Esophagus muscularis mucosa (tissue), 4 donors: ENCODE measurements around the gene POLDIP3. TPM values are rescaled to one million over a fixed set of nuclear protein-coding genes. Genes with fewer than 3 reads are reported as not detected.

Source experiments
- DNase-seq: peaks from one replicate; pipeline ENCODE4 v3.0.0-alpha.2; 2017; ENCODE audit errors: extremely low spot score
- H3K27ac ChIP-seq, 4 donors: fragments of 200-600 bp; sonication (generic); replicated peaks in 1 of 4; 1 replicate in 3 of 4; 2 replicates in 1 of 4; pipeline ENCODE4 v1.5.1; 2016 to 2019; ENCODE audit warnings: mild to moderate bottlenecking in 1 of 4
- H3K27me3 ChIP-seq, 4 donors: fragments of 200-600 bp; sonication (generic); one replicate each; pipeline versions ENCODE4 v1.5.1 to v1.6.0; 2016 to 2019
- H3K36me3 ChIP-seq, 4 donors: fragments of 200-600 bp; sonication (generic); one replicate each; pipeline ENCODE4 v1.5.1; 2016 to 2019
- H3K4me1 ChIP-seq, 4 donors: fragments of 200-600 bp; sonication (generic); one replicate each; pipeline ENCODE4 v1.5.1; 2016 to 2019
- H3K4me3 ChIP-seq, 4 donors: fragments of 200-600 bp; sonication (generic); 1 replicate in 2 of 4; 2 replicates in 2 of 4; pipeline ENCODE4 v1.5.1; 2016 to 2019; ENCODE audit warnings: mild to moderate bottlenecking in 4 of 4, moderate library complexity in 1 of 4
- H3K9me3 ChIP-seq, 4 donors: fragments of 200-600 bp; sonication (generic); 1 replicate in 3 of 4; 2 replicates in 1 of 4; pipeline ENCODE4 v1.5.1; 2016 to 2019
- CTCF ChIP-seq, 3 experiments: fragments of 200-600 bp in 2 of 3; fragments of 450-650 bp in 1 of 3; sonication (generic) in 2 of 3; IDR thresholded peaks; one replicate each; pipeline ENCODE4 v1.5.1; 2017 to 2019; ENCODE audit warnings: antibody characterized with exemption in 3 of 3, mild to moderate bottlenecking in 2 of 3, moderate library complexity in 1 of 3
- EP300 ChIP-seq: sonication (generic); formaldehyde crosslinking; IDR thresholded peaks from one replicate; pipeline ENCODE4 v1.6.1; 2017; ENCODE audit warnings: antibody characterized with exemption
- POLR2A ChIP-seq: fragments of 450-650 bp; IDR thresholded peaks from one replicate; pipeline ENCODE4 v1.6.1; 2017; ENCODE audit warnings: antibody characterized with exemption, moderate library complexity, mild to moderate bottlenecking, low read depth
- POLR2AphosphoS5 ChIP-seq, 2 donors: sonication (generic); formaldehyde crosslinking; IDR thresholded peaks; one replicate each; pipeline ENCODE4 v1.6.1; 2017; ENCODE audit warnings: antibody characterized with exemption in 2 of 2
- WGBS: methylation state at CpG from one replicate; pipeline ENCODE4 v1.1.5; 2018; 5-methylcytosine and 5-hydroxymethylcytosine counted together
- intact Hi-C: fragments of 100-400 bp; cut with DNase I; formaldehyde crosslinking; loops from one replicate; pipeline ENCODE4 v1.15.1; 2023
- total RNA-seq, 4 donors: library from RNA; depleted of rRNA; stranded (reverse); fragments of >200 nt; gene quantifications; one replicate each; pipeline versions ENCODE4 v1.1.0 to v1.2.1, GENCODE V29; 2016

Gene POLDIP3
- total RNA-seq, 4 donors from 2014 or later: 30.6 to 47.6 (median 39.6) TPM

DNA sequence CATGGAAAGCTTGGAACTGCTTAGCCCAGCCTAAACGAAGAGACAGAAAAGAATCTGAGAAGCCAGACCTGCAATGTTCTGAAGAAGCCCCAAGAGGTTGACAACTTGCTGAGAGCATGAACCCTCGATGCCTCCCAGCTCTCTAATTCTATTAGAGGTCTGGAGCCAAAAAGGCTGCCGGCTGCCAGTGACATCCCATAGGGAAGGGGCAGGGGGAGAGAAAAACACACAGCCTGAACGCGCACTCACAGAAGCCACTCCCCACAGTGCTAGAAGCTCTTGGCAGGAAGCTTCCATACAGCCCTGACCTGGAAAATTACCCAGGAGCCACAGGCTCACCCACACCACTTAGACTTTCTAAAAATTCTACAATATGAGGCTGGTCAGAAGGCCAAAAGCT, 18.3 kb downstream of the POLDIP3 start:
- 62% methylated on average over 5 of the region's 5 CpGs for WGBS
- H3K36me3 ChIP-seq: peaks cover 67 to 100% (median 99%) of the 10 kb centered on the region in 4 donors
- H3K4me1 ChIP-seq: peaks cover 0 to 28% (median 21%) of the 10 kb centered on the region in 4 donors
- H3K4me3 ChIP-seq: no peak overlapping the region
- no peak for DNase-seq
- intact Hi-C loops: no loop called here
- no peaks in the 10 kb centered on the region for H3K27me3 ChIP-seq
- no peaks in the 10 kb centered on the region for H3K9me3 ChIP-seq
- peak overlapping the region in 2 of 4 donors; percentile 37 to 46 for H3K27ac ChIP-seq
- TF ChIP-seq CTCF (IDR thresholded peaks at IDR 0.05): no peak

- WGBS: 86% methylated on average over 2 of the region's 3 CpGs
- Histone ChIP-seq H3K27me3 (no peaks in the 10 kb centered on the region), H3K4me3 (no peak overlapping the region), H3K27ac (peak overlapping the region in 1 of 4 donors; percentile 37), H3K36me3 (peaks cover 61 to 100% (median 98%) of the 10 kb centered on the region in 4 donors), H3K4me1 (peaks cover 0 to 28% (median 21%) of the 10 kb centered on the region in 4 donors), H3K9me3 (no peaks in the 10 kb centered on the region)
- intact Hi-C loops: no loop called here
- no peak for DNase-seq
- TF ChIP-seq POLR2AphosphoS5 (IDR thresholded peaks at IDR 0.05): no peak
- TF ChIP-seq CTCF (IDR thresholded peaks at IDR 0.05): no peak
- TF ChIP-seq POLR2A: no peak
Measured at GRCh38 chr22:42595434-42595833, 19.2 kb downstream of the POLDIP3 start.

- 96% methylated on average over 7 of the region's 12 CpGs for WGBS
- intact Hi-C loops: no loop called here
- no peak overlapping the region for H3K4me3 ChIP-seq
Measured at GRCh38 chr22:42591987-42592386, 22.7 kb downstream of the POLDIP3 start.

GRCh38 chr22:42587588-42588175, 27.0 kb downstream of the POLDIP3 start:
- TF ChIP-seq POLR2A (no peak), EP300 (no peak)
- no peak for DNase-seq
- peaks cover 50 to 100% (median 89%) of the 10 kb centered on the region in 4 donors for H3K36me3 ChIP-seq
- 72% methylated on average over 5 of the region's 5 CpGs for WGBS
- no peaks in the 10 kb centered on the region for H3K27me3 ChIP-seq
- intact Hi-C loops: no loop called here
- H3K4me3 ChIP-seq: no peak overlapping the region
- no peak overlapping the region for H3K27ac ChIP-seq
- no peaks in the 10 kb centered on the region for H3K9me3 ChIP-seq
- H3K4me1 ChIP-seq: peaks cover 0 to 6% (median 2%) of the 10 kb centered on the region in 4 donors

More at GRCh38 chr22:42591987-42592386, 22.7 kb downstream of the POLDIP3 start:
- no peaks in the 10 kb centered on the region for H3K27me3 ChIP-seq
- no peak for TF ChIP-seq POLR2AphosphoS5 (IDR thresholded peaks at IDR 0.05)
- no peak for TF ChIP-seq POLR2A
- no peak for TF ChIP-seq EP300
- no peak for TF ChIP-seq CTCF (IDR thresholded peaks at IDR 0.05)
- peaks cover 0 to 21% (median 14%) of the 10 kb centered on the region in 4 donors for H3K4me1 ChIP-seq
- no peak for DNase-seq
- H3K9me3 ChIP-seq: no peaks in the 10 kb centered on the region
- H3K36me3 ChIP-seq: peaks cover 53 to 100% (median 94%) of the 10 kb centered on the region in 4 donors
- no peak overlapping the region for H3K27ac ChIP-seq

GRCh38 chr22:42586381-42586780, 28.3 kb downstream of the POLDIP3 start:
- Histone ChIP-seq H3K4me1 (peaks cover 5 to 11% (median 6%) of the 10 kb centered on the region in 4 donors), H3K9me3 (no peaks in the 10 kb centered on the region), H3K27ac (no peak overlapping the region), H3K4me3 (no peak overlapping the region), H3K27me3 (no peaks in the 10 kb centered on the region), H3K36me3 (peaks cover 43 to 87% (median 76%) of the 10 kb centered on the region in 4 donors)
- 95% methylated on average over 4 of the region's 4 CpGs for WGBS
- intact Hi-C loops: no loop called here
- TF ChIP-seq EP300 (no peak), CTCF (IDR thresholded peaks at IDR 0.05) (no peak)
- DNase-seq: no peak
